ENCODE results near the gene SLC2A4RG. TPM values are rescaled to one million over a fixed set of nuclear protein-coding genes. Genes with fewer than 3 reads are reported as not detected.

The SLC2A4RG gene
- total and polyA plus RNA-seq, 2 of the 13 experiments (the other 11 are each of a cell fraction or from before 2014, with no cell fraction given): 91.4 to 95.9 TPM

- TF ChIP-seq ARID3A (IDR thresholded peaks at IDR 0.05; ENCODE audit: low read depth, low read length) (no peak), ZKSCAN5 (CRISPR knock-in tag; IDR thresholded peaks at IDR 0.05) (no peak), RBAK (CRISPR knock-in tag; IDR thresholded peaks at IDR 0.05) (no peak), ZFP1 (CRISPR knock-in tag; IDR thresholded peaks at IDR 0.05) (0 out of 2 replicates have a peak, but pooled peaks have one; percentile 21), ZFY (CRISPR knock-in tag; IDR thresholded peaks at IDR 0.05) (no peak), ZNF3 (CRISPR knock-in tag; IDR thresholded peaks at IDR 0.05) (0 out of 2 replicates have a peak, but pooled peaks have one; percentile 55), CENPT (CRISPR knock-in tag; IDR thresholded peaks at IDR 0.05; ENCODE audit: low read depth) (no peak; the same call in none of the 2 replicates), ZNF546 (CRISPR knock-in tag; conservative IDR thresholded peaks at IDR 0.05) (no peak), CREM (IDR thresholded peaks at IDR 0.05) (no peak; the same call in 1 of the 2 replicates), CREM (CRISPR knock-in tag; IDR thresholded peaks at IDR 0.05) (0 out of 2 replicates have a peak, but pooled peaks have one; percentile 19), ZNF878 (CRISPR knock-in tag; IDR thresholded peaks at IDR 0.05) (no peak), TAF15 (IDR thresholded peaks at IDR 0.05; ENCODE audit: low read depth, low read length, poor library complexity, severe bottlenecking) (no peak), CERS6 (CRISPR knock-in tag; IDR thresholded peaks at IDR 0.05) (no peak), HDAC2 (CRISPR knock-in tag; IDR thresholded peaks at IDR 0.05) (0 out of 2 replicates have a peak, but pooled peaks have one; percentile 43), ZNF547 (CRISPR knock-in tag; IDR thresholded peaks at IDR 0.05) (no peak; the same call in 1 of the 2 replicates), TBP (CRISPR knock-in tag; IDR thresholded peaks at IDR 0.05) (no peak), ZNF205 (CRISPR knock-in tag; IDR thresholded peaks at IDR 0.05) (no peak; the same call in 1 of the 2 replicates), FOXP4 (CRISPR knock-in tag; IDR thresholded peaks at IDR 0.05) (peak; percentile 37; the same call in 1 of the 2 replicates), MAF1 (CRISPR knock-in tag; IDR thresholded peaks at IDR 0.05; ENCODE audit: borderline replicate concordance) (no peak), FOSL2 (CRISPR knock-in tag; IDR thresholded peaks at IDR 0.05) (0 out of 2 replicates have a peak, but pooled peaks have one; percentile 32)
- TF ChIP-seq, protein P1, sequence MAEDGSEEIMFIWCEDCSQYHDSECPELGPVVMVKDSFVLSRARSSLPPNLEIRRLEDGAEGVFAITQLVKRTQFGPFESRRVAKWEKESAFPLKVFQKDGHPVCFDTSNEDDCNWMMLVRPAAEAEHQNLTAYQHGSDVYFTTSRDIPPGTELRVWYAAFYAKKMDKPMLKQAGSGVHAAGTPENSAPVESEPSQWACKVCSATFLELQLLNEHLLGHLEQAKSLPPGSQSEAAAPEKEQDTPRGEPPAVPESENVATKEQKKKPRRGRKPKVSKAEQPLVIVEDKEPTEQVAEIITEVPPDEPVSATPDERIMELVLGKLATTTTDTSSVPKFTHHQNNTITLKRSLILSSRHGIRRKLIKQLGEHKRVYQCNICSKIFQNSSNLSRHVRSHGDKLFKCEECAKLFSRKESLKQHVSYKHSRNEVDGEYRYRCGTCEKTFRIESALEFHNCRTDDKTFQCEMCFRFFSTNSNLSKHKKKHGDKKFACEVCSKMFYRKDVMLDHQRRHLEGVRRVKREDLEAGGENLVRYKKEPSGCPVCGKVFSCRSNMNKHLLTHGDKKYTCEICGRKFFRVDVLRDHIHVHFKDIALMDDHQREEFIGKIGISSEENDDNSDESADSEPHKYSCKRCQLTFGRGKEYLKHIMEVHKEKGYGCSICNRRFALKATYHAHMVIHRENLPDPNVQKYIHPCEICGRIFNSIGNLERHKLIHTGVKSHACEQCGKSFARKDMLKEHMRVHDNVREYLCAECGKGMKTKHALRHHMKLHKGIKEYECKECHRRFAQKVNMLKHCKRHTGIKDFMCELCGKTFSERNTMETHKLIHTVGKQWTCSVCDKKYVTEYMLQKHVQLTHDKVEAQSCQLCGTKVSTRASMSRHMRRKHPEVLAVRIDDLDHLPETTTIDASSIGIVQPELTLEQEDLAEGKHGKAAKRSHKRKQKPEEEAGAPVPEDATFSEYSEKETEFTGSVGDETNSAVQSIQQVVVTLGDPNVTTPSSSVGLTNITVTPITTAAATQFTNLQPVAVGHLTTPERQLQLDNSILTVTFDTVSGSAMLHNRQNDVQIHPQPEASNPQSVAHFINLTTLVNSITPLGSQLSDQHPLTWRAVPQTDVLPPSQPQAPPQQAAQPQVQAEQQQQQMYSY (CRISPR knock-in tag; IDR thresholded peaks at IDR 0.05): no peak
- TF ChIP-seq, protein P2, sequence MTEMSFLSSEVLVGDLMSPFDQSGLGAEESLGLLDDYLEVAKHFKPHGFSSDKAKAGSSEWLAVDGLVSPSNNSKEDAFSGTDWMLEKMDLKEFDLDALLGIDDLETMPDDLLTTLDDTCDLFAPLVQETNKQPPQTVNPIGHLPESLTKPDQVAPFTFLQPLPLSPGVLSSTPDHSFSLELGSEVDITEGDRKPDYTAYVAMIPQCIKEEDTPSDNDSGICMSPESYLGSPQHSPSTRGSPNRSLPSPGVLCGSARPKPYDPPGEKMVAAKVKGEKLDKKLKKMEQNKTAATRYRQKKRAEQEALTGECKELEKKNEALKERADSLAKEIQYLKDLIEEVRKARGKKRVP (CRISPR knock-in tag; IDR thresholded peaks at IDR 0.05): no peak
These were observed 32.6 kb upstream of the SLC2A4RG start (continued) for GRCh38 chr20:63706852-63707557.

Measured in HepG2 (cell line).